ENCODE results near the gene TAF1A. TPM values are rescaled to one million over a fixed set of nuclear protein-coding genes. Genes with fewer than 3 reads are reported as not detected.

The TAF1A gene
- total and polyA plus RNA-seq, 10 of the 15 experiments (the other 5 are each of a cell fraction or from before 2014, with no cell fraction given), result 7.7 to 17.9 (median 12.0) TPM

GRCh38 chr1:222624214-222624613, 34.5 kb upstream of the TAF1A start:
- no peak for TF ChIP-seq RUNX3 (IDR thresholded peaks at IDR 0.05; ENCODE audit: low read length)
- no peak for TF ChIP-seq HDGF (IDR thresholded peaks at IDR 0.05)
- TF ChIP-seq, protein P1, sequence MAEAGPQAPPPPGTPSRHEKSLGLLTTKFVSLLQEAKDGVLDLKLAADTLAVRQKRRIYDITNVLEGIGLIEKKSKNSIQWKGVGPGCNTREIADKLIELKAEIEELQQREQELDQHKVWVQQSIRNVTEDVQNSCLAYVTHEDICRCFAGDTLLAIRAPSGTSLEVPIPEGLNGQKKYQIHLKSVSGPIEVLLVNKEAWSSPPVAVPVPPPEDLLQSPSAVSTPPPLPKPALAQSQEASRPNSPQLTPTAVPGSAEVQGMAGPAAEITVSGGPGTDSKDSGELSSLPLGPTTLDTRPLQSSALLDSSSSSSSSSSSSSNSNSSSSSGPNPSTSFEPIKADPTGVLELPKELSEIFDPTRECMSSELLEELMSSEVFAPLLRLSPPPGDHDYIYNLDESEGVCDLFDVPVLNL (IDR thresholded peaks at IDR 0.05; ENCODE audit: low read depth, low read length), result no peak
- TF ChIP-seq RB1 (IDR thresholded peaks at IDR 0.05; ENCODE audit: borderline replicate concordance), result no peak
- TF ChIP-seq PAX8 (IDR thresholded peaks at IDR 0.05), result no peak
- TF ChIP-seq CBFB (IDR thresholded peaks at IDR 0.05; ENCODE audit: low read depth), result no peak
- TF ChIP-seq ZNF687 (IDR thresholded peaks at IDR 0.05), result no peak
- no peak for TF ChIP-seq CREB1 (IDR thresholded peaks at IDR 0.05; ENCODE audit: low read depth)
- no peak for TF ChIP-seq PKNOX1 (IDR thresholded peaks at IDR 0.05)
- no peak for TF ChIP-seq ZZZ3 (IDR thresholded peaks at IDR 0.05; ENCODE audit: control insufficient read depth, insufficient read length, low read depth)
- TF ChIP-seq, protein P2, sequence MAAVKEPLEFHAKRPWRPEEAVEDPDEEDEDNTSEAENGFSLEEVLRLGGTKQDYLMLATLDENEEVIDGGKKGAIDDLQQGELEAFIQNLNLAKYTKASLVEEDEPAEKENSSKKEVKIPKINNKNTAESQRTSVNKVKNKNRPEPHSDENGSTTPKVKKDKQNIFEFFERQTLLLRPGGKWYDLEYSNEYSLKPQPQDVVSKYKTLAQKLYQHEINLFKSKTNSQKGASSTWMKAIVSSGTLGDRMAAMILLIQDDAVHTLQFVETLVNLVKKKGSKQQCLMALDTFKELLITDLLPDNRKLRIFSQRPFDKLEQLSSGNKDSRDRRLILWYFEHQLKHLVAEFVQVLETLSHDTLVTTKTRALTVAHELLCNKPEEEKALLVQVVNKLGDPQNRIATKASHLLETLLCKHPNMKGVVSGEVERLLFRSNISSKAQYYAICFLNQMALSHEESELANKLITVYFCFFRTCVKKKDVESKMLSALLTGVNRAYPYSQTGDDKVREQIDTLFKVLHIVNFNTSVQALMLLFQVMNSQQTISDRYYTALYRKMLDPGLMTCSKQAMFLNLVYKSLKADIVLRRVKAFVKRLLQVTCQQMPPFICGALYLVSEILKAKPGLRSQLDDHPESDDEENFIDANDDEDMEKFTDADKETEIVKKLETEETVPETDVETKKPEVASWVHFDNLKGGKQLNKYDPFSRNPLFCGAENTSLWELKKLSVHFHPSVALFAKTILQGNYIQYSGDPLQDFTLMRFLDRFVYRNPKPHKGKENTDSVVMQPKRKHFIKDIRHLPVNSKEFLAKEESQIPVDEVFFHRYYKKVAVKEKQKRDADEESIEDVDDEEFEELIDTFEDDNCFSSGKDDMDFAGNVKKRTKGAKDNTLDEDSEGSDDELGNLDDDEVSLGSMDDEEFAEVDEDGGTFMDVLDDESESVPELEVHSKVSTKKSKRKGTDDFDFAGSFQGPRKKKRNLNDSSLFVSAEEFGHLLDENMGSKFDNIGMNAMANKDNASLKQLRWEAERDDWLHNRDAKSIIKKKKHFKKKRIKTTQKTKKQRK (IDR thresholded peaks at IDR 0.05; ENCODE audit: low read depth, low read length), result no peak
- TF ChIP-seq ZNF24 (IDR thresholded peaks at IDR 0.05), result no peak
- TF ChIP-seq FOXM1 (IDR thresholded peaks at IDR 0.05; ENCODE audit: low read depth, low read length), result no peak
- DNase-seq (ENCODE audit: low read depth, low spot score) (no peak), FAIRE-seq (no peak), ATAC-seq (no peak)
- ChIA-PET POLR2A (no interaction called here), SMC1A (ENCODE audit: uncharacterized antibody, unreplicated experiment) (interaction anchor here (1.8 kb wide), 1 partner anchor 10 kb away, joined by 7 read pairs; no protein-coding TSS in a partner anchor), CTCF (interaction anchor here (4.0 kb wide), 1 partner anchor 10 kb away, joined by 20 read pairs; no protein-coding TSS in a partner anchor), RAD21 (ENCODE audit: unreplicated experiment) (interaction anchor here (1.3 kb wide), 1 partner anchor 10 kb away, joined by 5 read pairs; no protein-coding TSS in a partner anchor)
- no peaks in the 10 kb centered on the region for H4K20me1 ChIP-seq (ENCODE audit: control insufficient read depth, insufficient read depth)
- no peak overlapping the region for H3K9ac ChIP-seq (ENCODE audit: control insufficient read depth, insufficient read depth, low read length)
- H3K4me1 ChIP-seq (ENCODE audit: control insufficient read depth, insufficient read depth, low read length), result peaks cover 3% of the 10 kb centered on the region; the same call in 1 of the 2 replicates
- H3K27ac ChIP-seq (ENCODE audit: control insufficient read depth, insufficient read depth), result no peak overlapping the region
- peaks cover 0 to 8% of the 10 kb centered on the region in 2 experiments; a peak in 3 of 4 replicates for H3K36me3 ChIP-seq (ENCODE audit: control insufficient read depth in 2 of 2, insufficient read depth in 2 of 2, low read length in 1 of 2)
- H3K4me2 ChIP-seq (ENCODE audit: control insufficient read depth, insufficient read depth), result no peak overlapping the region
- no peaks in the 10 kb centered on the region for H3K27me3 ChIP-seq (replicated peaks in 1 of 2; ENCODE audit: control insufficient read depth in 2 of 2, insufficient read depth in 2 of 2, low read length in 1 of 2)
- H3K9me3 ChIP-seq (replicated peaks; ENCODE audit: control insufficient read depth, insufficient read depth, low read length), result no peaks in the 10 kb centered on the region
- no peak overlapping the region for H2AFZ ChIP-seq (ENCODE audit: control insufficient read depth, low read depth, low read length)
- no peaks in the 10 kb centered on the region for H3K79me2 ChIP-seq (ENCODE audit: control insufficient read depth, insufficient read depth, low read length)
- 89% methylated on average over 7 of the region's 7 CpGs for WGBS (ENCODE audit: insufficient coverage, insufficient replicate concordance, low lambda C conversion rate, missing lambda C conversion rate)
- in situ Hi-C loops (cut with MboI) (no loop called here), intact Hi-C loops (cut with micrococcal nuclease; ENCODE audit: unreplicated experiment) (no loop called here)
- H3K4me3 ChIP-seq, result no peak overlapping the region
- no TSS peak for BruUV-seq (replicated peaks)

All from GM12878 (cell line).